ENCODE measurements around the gene EGR4.

EGR4 gene

GRCh38 chr2:73244580-73244979, 48.8 kb downstream of the EGR4 start:
- no peak for DNase-seq

- no peak for DNase-seq
Measured at GRCh38 chr2:73243884-73244570, 49.3 kb downstream of the EGR4 start.
